KBM-7 (cell line): ENCODE measurements around the gene ZNF585A.
"Not testable (repeated sequence)": the region's sequence is repeated elsewhere in the genome, so short reads cannot be mapped to it uniquely, and the experiment has no call there.

Experiments used
- DNase-seq: peaks from one replicate; pipeline ENCODE4 v3.0.0-alpha.2; 2015
- in situ Hi-C: fragments of 300-500 bp; cut with MboI; formaldehyde crosslinking; loops from 2 replicates; pipeline ENCODE4 v1.14.3; 2020; ENCODE audit warnings: low sequenced_read_pairs, low pct_unique_long_range_greater_than_20kb, mixed read lengths

Gene ZNF585A

DNA sequence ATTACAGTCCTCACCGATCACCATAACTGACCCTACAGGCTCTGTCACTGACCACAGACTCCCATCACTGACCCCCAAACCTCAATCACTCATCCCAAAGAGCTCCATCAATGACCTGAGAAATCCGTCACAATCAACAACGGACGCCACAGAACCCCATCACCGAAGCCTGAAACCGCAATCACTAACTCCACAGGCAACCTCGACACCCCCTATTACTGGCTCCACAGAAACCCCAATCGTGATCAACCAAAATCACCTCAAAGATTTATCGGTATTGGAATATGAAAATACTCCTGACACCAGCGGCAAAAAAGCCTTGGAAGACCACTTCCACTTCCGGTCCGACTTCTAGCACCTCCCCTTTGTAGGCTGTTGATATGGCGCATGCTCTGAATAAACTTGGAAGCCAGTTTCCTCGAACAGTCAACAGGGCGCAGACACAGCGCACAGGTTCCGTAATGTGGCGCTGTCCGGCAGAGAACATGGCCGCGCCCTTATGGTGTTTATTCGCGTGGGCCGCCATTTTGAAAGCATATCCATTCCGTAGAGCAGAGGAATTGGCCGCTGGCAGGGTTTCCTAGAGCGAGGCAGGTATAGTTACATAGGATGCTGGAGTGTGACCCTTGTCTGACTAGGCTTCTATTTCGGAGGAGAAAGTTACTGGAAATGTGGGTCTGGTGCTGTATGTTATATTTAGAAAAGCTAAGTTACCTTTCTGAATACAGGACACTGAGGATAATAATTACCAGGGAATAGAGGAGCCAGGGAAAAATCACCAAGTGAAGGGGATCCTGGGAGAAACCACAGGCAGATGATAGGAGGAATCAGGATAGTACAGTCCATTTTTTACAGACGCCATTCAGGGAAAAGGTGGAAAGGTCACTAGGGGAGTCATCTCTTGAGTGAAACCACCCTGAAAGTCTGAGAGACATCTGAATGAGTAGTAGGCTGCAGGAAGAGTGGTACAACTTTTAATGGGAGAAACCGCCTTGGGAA, at the start of gene ZNF585A:
Gene ZNF585A, minus strand, starts transcription at position 328 of the 999 bp plus-strand sequence. CDS start 2,785 bp downstream, outside the sequence.
- DNase-seq = peak; percentile 96
- in situ Hi-C loops = no loop called here

DNA sequence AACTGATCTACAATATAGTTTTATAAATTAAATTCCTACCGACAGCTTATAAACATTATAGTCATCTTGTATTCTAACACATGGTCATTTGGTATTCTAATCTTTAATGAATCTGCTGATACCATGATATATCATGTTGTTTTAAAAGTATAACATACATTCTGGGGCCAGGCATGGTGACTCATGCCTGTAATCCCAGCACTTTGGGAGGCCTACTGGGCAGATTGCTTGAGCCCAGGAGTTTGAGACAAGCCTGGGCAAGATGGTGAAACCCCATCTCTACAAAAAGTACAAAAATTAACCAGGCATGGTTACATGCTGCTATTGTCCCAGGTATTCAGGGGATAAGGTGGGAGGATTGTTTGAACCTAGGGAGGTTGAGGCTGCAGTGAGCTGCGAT, 48.6 kb upstream of the ZNF585A start:
- no peak for DNase-seq
- in situ Hi-C loops = no loop called here

DNA sequence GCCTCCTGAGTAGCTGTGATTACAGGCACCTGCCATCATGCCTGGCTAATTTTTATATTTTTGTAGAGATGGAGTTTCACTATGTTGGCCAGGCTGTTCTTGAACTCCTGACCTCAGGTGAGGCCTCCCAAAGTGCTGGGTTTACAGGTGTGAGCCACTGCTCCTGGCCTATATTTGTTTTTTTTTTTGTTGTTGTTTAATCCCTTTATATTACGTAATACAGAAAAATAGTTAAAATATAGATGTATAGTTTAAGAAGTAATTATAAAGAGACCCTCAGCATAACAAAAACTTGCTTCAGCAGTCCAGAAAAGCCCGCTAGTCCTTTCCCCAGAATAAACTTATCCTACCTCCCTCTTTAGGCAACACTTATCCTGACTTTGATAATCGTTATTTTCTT, 47.9 kb upstream of the ZNF585A start:
- in situ Hi-C loops = no loop called here
- DNase-seq = no peak

DNA sequence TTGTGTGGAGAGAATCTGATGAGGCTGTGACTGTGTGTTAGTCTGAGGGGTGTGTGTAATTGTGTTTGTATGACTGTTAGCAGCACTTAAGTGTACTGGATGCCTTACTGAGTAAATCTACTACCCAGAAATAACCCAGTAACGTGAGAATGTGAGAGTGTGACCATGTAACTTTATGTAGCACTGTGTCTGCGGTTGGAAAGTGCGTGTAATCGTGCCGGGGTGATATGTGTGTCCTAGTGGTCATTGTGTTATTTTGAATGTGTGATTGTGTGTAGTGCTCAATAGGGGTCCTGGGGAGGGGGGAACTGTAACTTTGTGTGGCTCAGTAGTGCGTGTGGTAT, 46.1 kb upstream of the ZNF585A start:
- in situ Hi-C loops = no loop called here
- no peak for DNase-seq

DNA sequence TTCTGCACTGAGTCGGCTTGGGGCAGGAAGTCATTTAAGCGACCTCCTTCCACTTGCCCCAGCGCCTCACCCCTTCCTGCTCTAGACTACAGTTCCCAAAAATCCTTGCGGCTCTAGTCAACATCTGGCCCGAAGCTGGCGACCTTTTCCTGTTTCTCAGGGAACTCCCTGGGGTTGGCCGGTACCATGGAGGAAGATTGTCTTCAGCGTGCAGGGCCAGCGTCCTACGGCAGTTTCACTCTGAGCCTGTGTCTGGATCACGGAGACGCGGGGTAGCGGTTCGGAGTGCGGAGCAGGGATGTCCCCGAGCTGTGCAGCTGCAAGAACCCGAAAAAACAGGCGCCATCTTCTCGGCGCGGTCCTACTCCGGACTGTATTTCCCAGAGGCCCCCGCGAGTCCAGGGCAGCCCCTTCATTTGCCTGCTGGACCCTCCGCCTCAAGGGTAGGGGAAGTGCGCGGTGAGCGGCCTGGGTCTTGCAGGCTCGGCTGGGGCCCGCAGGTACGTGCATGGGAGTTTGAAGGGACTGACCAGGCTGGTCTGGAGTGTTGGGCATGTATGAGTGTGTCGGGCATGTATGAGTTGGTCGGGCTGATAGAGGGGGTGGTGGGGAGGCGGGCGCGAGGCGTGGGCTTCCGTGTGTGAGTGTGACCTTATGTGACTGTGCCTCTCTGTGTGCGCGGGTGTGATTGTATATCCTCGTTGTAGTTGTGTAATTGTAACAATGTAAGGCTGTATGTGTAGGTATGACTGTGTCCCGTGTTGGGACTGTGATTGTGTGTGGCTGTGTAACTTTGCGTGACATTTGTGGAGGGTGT, 45.5 kb upstream of the ZNF585A start, which contains the start of gene ZNF383:
Gene ZNF383, plus strand, starts transcription at position 440 of the 817 bp plus-strand sequence. CDS start 12,240 bp downstream, outside the sequence.
- peak; percentile 96 for DNase-seq
- in situ Hi-C loops = no loop called here

DNA sequence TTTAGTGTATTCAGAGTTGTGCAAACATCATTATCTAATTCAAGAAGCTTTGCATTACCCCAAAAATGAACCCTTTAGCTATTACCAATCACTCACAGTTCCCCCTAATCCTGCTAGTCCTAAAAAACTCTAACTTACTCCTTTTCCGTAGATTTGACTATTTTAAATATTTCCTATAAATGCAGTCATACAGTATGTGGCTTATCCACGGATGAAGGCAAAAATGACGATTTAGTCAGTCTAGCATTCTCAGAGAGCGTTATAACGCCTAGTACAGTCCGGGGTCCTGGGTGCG, 44.9 kb upstream of the ZNF585A start:
- no peak for DNase-seq
- in situ Hi-C loops = no loop called here

DNA sequence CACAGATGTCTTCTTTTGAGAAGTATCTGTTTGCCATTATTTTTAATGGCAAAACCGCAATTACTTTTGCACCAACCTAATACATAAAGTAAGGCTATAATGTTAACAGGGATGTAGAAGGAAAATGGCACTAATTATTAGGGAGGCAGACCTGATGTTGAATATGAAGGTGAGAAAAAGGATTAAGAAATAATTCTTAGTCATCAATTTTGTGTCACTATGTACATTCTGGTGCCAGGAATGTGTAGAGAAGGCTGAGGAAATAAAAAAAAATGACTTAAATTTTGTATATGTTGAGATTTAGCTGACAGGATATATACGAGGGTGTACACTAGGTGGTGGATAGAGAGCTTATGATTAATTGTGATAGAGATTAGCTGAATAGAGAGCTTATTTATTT, 25.3 kb upstream of the ZNF585A start:
- DNase-seq = no peak
- in situ Hi-C loops = no loop called here

DNA sequence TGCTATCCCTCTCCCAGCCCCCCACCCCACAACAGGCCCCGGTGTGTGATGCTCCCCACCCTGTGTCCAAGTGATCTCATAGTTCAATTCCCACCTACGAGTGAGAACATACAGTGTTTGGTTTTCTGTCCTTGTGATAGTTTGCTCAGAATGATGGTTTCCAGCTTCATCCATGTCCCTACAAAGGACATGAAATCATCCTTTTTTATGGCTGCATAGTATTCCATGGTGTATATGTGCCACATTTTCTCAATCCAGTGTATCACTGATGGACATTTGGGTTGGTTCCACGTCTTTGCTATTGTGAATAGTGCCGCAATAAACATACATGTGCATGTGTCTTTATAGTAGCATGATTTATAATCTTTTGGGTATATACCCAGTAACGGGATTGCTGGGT, 24.6 kb upstream of the ZNF585A start:
- DNase-seq, in situ Hi-C loops: not testable (repeated sequence)

DNA sequence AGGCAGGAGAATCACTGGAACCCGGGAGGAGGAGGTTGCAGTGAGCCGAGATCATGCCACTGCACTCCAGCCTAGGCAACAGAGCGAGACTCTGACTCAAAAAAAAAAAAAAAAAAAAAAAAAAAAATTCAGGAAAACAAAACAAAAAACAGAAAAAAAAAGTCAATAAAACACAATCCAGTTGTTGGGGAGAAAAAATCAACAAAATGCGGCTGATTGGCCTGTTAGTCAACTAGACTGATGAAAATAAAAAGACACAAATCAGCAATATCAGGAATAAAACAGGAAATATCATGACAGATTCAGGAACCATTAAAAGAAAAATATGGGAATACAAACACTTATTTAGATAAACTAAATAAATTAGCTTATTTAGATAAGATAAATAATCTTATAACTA, 22.8 kb upstream of the ZNF585A start:
- DNase-seq, in situ Hi-C loops: not testable (repeated sequence)

DNA sequence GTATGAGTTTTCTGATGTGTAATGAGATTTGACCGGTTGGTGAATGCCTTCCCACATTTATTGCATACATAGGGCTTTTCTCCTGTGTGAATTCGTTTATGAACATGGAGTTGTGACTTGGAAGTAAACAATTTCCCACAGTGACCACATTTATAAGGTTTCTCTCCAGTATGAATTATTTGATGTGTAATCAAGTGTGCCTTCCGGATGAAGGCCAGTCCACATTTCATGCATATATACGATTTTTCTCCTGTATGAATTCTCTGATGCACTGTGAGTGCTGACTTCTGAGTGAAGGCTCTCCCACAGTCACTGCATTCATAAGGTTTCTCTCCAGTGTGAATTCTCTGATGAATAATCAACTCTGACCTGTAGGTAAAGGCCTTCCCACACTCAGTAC, 13.6 kb upstream of the ZNF585A start:
- DNase-seq, in situ Hi-C loops: not testable (repeated sequence)

DNA sequence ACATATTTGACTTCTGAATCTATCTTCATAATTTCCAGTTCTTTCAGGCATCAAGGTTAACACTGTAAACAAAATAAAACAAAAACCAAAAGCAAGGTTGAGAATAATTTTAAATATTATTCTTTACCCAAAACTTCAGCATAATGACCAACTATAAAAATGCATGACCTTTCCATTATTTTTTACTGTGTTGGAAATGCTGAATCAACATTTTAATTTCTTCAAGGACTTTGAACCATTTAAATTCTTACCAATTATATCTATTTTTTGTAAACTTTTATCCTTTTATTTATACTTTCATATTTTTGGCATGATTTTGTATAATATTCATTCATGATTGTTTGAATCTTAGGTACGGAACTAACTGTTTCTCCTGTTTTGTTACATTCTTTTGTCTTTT, 6.9 kb downstream of the ZNF585A start:
- DNase-seq = no peak
- in situ Hi-C loops = no loop called here

DNA sequence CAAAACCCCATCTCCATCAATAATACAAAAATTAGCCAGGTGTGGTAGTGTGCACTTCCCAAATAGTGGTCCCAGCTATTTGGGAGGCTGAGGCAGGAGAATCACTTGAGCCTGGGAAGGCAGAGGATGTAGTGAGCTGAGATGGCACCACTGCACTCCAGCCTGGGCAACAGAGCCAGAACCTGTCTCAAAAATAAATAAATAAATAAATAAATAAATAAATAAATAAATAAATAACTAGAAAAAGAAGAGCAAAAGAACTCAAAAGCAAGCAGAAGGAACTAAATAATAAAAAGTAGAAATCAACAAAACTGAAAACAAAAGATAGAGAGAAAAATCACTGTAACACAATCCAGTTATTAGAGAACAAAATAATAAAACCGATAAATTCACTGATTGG, 12.3 kb downstream of the ZNF585A start:
- no peak for DNase-seq
- in situ Hi-C loops = no loop called here

DNA sequence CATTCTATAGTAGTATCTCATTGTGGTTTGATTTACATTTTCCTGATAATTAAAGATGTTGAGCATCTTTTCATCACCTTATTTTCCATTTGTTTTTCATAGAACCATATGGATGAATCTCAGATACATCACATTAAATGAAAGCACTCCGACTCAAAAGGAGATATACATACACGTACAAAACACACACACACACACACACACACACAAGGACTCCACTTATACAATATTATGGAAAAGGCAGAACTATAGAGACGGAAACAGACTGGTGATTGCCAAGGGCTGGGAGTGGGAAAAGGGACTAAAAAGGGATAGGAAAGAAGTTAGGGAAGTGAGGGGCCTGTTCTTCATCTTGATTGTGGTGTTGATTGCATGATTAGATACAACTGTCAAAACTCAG, 24.3 kb downstream of the ZNF585A start:
- in situ Hi-C loops = no loop called here
- DNase-seq = no peak

DNA sequence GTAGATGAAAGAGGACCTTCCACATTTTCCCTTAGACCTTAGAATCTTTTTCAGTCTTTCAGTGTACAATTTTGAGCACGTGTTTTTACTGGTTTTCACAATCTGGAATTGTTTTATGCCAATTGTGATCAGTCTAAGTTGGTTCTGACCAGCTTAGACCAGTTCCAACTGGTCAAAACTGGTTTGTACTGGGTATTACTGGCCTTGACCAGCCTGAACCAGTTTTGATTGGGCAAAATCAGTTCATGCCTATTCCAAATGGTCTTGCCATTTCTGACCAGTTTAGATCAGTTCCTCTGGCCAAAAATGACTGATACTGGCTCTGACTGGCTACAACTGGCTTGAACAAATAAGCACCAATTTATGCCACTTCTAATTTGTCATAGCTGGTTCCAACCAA, 36.4 kb downstream of the ZNF585A start:
- DNase-seq = no peak
- in situ Hi-C loops = no loop called here

DNA sequence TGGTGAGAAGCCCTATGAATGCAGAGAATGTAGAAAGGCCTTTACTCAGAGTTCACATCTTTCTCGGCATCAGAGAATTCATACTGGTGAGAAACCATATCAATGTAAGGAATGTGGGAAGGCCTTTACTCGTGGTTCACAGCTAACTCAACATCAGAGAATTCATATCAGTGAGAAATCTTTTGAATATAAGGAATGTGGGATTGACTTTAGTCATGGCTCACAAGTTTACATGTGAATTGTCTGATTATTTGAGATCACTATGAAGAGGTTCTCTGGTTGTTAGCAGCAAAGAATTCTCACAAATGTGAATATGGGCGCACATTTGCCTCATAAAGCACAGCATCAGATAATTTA, 43.7 kb downstream of the ZNF585A start:
- in situ Hi-C loops = no loop called here
- peak; percentile 6 for DNase-seq

DNA sequence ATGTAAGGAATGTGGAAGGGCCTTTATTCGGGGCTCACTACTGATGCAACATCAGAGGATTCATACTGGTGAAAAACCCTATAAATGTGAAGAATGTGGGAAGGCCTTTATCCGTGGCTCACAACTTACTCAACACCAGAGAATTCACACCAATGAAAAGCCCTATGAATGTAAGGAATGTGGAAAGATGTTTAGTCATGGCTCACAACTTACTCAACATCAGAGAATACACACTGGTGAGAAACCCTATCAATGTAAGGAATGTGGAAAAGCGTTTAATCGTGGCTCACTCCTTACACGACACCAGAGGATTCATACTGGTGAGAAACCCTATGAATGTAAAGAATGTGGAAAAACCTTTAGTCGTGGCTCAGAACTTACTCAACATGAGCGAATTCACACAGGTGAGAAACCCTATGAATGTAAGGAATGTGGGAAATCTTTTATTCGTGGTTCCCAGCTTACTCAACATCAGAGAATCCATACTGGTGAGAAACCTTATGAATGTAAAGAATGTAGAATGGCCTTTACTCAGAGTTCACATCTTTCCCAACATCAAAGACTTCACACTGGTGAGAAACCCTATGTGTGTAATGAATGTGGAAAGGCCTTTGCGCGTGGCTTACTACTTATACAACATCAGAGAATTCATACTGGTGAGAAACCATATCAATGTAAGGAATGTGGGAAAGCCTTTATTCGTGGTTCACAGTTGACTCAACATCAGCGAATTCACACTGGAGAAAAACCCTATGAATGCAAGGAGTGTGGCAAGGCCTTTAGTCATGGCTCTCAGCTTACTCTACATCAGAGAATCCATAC, 44.3 kb downstream of the ZNF585A start:
- in situ Hi-C loops = no loop called here
- peak; percentile 17 for DNase-seq

DNA sequence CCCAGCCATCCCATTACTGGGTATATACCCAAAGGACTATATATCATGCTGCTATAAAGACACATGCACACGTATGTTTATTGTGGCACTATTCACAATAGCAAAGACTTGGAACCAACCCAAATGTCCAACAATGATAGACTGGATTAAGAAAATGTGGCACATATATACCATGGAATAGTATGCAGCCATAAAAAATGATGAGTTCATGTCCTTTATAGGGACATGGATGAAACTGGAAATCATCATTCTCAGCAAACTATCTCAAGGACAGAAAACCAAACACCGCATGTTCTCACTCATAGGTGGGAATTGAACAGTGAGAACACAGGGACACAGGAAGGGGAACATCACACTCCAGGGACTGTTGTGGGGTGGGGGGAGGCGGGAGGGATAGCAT, 50.4 kb downstream of the ZNF585A start:
- DNase-seq, in situ Hi-C loops: not testable (repeated sequence)

DNA sequence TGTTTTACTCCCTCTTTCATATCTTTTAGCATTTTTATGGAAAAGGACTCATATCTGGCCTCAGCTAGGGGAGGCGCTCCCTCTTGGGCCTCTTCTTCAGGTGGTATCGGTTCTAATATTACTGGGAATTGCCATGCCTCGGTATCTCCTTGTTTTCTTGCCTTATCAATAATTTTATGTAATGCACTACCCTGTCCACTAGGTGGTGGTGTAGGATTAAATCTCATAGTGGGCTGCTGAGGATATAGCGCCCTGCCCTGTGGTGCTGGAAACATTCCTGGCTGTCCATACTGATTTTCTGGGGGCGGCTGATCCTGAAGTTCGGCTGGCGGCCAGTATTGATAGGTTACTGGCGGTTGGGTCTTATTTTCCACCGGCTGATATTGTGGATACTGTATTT, 58.5 kb downstream of the ZNF585A start:
- peak; percentile 12 for DNase-seq
- in situ Hi-C loops = no loop called here

DNA sequence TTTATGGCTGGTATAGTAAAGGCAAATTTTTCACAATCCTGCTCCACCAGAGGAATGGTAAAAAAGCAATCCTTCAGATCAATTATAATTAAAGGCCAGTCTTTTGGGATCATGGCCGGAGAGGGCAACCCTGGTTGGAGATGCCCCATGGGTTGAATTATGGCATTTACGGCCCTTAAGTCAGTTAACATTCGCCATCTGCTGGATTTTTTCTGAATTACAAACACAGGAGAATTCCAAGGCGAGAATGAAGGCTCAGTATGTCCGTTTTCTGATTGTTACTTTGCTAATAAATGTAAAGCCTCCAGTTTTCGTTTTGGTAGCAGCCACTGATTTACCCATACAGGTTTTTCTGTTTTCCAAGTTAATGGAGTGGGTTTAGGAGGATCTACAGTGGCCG, 60.7 kb downstream of the ZNF585A start:
- in situ Hi-C loops = not testable (repeated sequence)
- DNase-seq = peak; percentile 15
